Breast epithelium (tissue), 3 donors: ENCODE data around the gene ZNF574.

Experiments used
- POLR2A ChIP-seq: fragments of 450-650 bp; IDR thresholded peaks from one replicate; pipeline ENCODE4 v1.6.1; 2016; ENCODE audit warnings: antibody characterized with exemption, mild to moderate bottlenecking, moderate library complexity
- POLR2AphosphoS5 ChIP-seq, 3 donors: sonication (generic); formaldehyde crosslinking; IDR thresholded peaks; one replicate each; pipeline ENCODE4 v1.6.1; 2017; ENCODE audit warnings: antibody characterized with exemption in 3 of 3
- TF ChIP-seq, protein P1 (sequence below), 3 donors: fragments of 450-650 bp; IDR thresholded peaks; one replicate each; pipeline ENCODE4 v1.5.1; 2016 to 2017; ENCODE audit warnings: antibody characterized with exemption in 3 of 3, mild to moderate bottlenecking in 3 of 3, moderate library complexity in 3 of 3

GRCh38 chr19:42093926-42094325, 18.0 kb downstream of the ZNF574 start:
- TF ChIP-seq, protein P1, sequence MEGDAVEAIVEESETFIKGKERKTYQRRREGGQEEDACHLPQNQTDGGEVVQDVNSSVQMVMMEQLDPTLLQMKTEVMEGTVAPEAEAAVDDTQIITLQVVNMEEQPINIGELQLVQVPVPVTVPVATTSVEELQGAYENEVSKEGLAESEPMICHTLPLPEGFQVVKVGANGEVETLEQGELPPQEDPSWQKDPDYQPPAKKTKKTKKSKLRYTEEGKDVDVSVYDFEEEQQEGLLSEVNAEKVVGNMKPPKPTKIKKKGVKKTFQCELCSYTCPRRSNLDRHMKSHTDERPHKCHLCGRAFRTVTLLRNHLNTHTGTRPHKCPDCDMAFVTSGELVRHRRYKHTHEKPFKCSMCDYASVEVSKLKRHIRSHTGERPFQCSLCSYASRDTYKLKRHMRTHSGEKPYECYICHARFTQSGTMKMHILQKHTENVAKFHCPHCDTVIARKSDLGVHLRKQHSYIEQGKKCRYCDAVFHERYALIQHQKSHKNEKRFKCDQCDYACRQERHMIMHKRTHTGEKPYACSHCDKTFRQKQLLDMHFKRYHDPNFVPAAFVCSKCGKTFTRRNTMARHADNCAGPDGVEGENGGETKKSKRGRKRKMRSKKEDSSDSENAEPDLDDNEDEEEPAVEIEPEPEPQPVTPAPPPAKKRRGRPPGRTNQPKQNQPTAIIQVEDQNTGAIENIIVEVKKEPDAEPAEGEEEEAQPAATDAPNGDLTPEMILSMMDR (IDR thresholded peaks at IDR 0.05), result no peak
- TF ChIP-seq POLR2AphosphoS5 (IDR thresholded peaks at IDR 0.05) (no peak), POLR2A (no peak)
